ENCODE results near the gene ZNF462.

GRCh38 chr9:106885451-106885850, 22.5 kb downstream of the ZNF462 start:
- TF ChIP-seq, protein P1, sequence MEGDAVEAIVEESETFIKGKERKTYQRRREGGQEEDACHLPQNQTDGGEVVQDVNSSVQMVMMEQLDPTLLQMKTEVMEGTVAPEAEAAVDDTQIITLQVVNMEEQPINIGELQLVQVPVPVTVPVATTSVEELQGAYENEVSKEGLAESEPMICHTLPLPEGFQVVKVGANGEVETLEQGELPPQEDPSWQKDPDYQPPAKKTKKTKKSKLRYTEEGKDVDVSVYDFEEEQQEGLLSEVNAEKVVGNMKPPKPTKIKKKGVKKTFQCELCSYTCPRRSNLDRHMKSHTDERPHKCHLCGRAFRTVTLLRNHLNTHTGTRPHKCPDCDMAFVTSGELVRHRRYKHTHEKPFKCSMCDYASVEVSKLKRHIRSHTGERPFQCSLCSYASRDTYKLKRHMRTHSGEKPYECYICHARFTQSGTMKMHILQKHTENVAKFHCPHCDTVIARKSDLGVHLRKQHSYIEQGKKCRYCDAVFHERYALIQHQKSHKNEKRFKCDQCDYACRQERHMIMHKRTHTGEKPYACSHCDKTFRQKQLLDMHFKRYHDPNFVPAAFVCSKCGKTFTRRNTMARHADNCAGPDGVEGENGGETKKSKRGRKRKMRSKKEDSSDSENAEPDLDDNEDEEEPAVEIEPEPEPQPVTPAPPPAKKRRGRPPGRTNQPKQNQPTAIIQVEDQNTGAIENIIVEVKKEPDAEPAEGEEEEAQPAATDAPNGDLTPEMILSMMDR (IDR thresholded peaks at IDR 0.05) = no peak
- no peak for TF ChIP-seq POLR2A (IDR thresholded peaks at IDR 0.05)
